Measurements from ENCODE around the gene C19orf73. TPM values are rescaled to one million over a fixed set of nuclear protein-coding genes. Genes with fewer than 3 reads are reported as not detected.

The C19orf73 gene
- total RNA-seq, 1 donor: 0.36 TPM

- peaks cover 12% of the 10 kb centered on the region for H3K79me2 ChIP-seq (ENCODE audit: insufficient read depth, low read length)
- peaks cover 6% of the 10 kb centered on the region for H3K4me1 ChIP-seq (ENCODE audit: insufficient read depth, low read length)
- H4K20me1 ChIP-seq (ENCODE audit: insufficient read depth, low read length): peaks cover 18% of the 10 kb centered on the region
- H3K9me3 ChIP-seq (ENCODE audit: low read depth, low read length): no peaks in the 10 kb centered on the region
- H3K27ac ChIP-seq (ENCODE audit: low read depth, low read length): no peak overlapping the region
- H2AFZ ChIP-seq (ENCODE audit: low read length): no peak overlapping the region
- H3K27me3 ChIP-seq (ENCODE audit: insufficient read depth, low read length): no peaks in the 10 kb centered on the region
- H3K36me3 ChIP-seq (ENCODE audit: insufficient read depth, low read length): peaks cover 12% of the 10 kb centered on the region
- TF ChIP-seq CTCF (IDR thresholded peaks at IDR 0.05; ENCODE audit: extremely low read depth, low read depth, low read length): no peak
- no peak overlapping the region for H3K4me3 ChIP-seq (ENCODE audit: insufficient read depth, low read length)
- DNase-seq (ENCODE audit: insufficient read length, low spot score, missing footprints): peak; percentile 61
- no peak overlapping the region for H3K4me2 ChIP-seq (ENCODE audit: insufficient read depth, low read length)
Observed at GRCh38 chr19:49165111-49165750, 46.3 kb upstream of the C19orf73 start.

GRCh38 chr19:49161987-49162386, 43.0 kb upstream of the C19orf73 start:
- Histone ChIP-seq H3K36me3 (ENCODE audit: insufficient read depth, low read length) (peaks cover 3% of the 10 kb centered on the region), H3K9me3 (ENCODE audit: low read depth, low read length) (no peaks in the 10 kb centered on the region), H2AFZ (ENCODE audit: low read length) (no peak overlapping the region), H3K27ac (ENCODE audit: low read depth, low read length) (no peak overlapping the region), H3K79me2 (ENCODE audit: insufficient read depth, low read length) (peaks cover 30% of the 10 kb centered on the region), H4K20me1 (ENCODE audit: insufficient read depth, low read length) (peaks cover 29% of the 10 kb centered on the region), H3K4me2 (ENCODE audit: insufficient read depth, low read length) (no peak overlapping the region), H3K4me1 (ENCODE audit: insufficient read depth, low read length) (peaks cover 13% of the 10 kb centered on the region), H3K4me3 (ENCODE audit: insufficient read depth, low read length) (no peak overlapping the region), H3K27me3 (ENCODE audit: insufficient read depth, low read length) (no peaks in the 10 kb centered on the region)
- TF ChIP-seq CTCF (IDR thresholded peaks at IDR 0.05; ENCODE audit: extremely low read depth, low read depth, low read length): no peak
- DNase-seq (ENCODE audit: insufficient read length, low spot score, missing footprints): peak; percentile 94

- Histone ChIP-seq H3K4me2 (ENCODE audit: insufficient read depth, low read length) (no peak overlapping the region), H3K79me2 (ENCODE audit: insufficient read depth, low read length) (peaks cover 28% of the 10 kb centered on the region), H3K36me3 (ENCODE audit: insufficient read depth, low read length) (peaks cover 3% of the 10 kb centered on the region), H3K27me3 (ENCODE audit: insufficient read depth, low read length) (peaks cover 3% of the 10 kb centered on the region), H3K4me1 (ENCODE audit: insufficient read depth, low read length) (peaks cover 13% of the 10 kb centered on the region), H3K9me3 (ENCODE audit: low read depth, low read length) (no peaks in the 10 kb centered on the region), H4K20me1 (ENCODE audit: insufficient read depth, low read length) (peaks cover 26% of the 10 kb centered on the region), H3K4me3 (ENCODE audit: insufficient read depth, low read length) (no peak overlapping the region), H3K27ac (ENCODE audit: low read depth, low read length) (no peak overlapping the region), H2AFZ (ENCODE audit: low read length) (no peak overlapping the region)
- TF ChIP-seq CTCF (IDR thresholded peaks at IDR 0.05; ENCODE audit: extremely low read depth, low read depth, low read length): no peak
- peak; percentile 57 for DNase-seq (ENCODE audit: insufficient read length, low spot score, missing footprints)
Observed at GRCh38 chr19:49160450-49161189, 41.7 kb upstream of the C19orf73 start.

Data from osteoblast (primary cell).